Panc1 (cell line): ENCODE data around the gene WDR86. TPM values are rescaled to one million over a fixed set of nuclear protein-coding genes. Genes with fewer than 3 reads are reported as not detected.
A peak's percentile ranks its signal among the peaks of the same experiment; 100 is the strongest.

Experiments used
- ATAC-seq: fragments of 200-7000 bp; cut with Tn5 transposase; 2 replicates; pipeline ENCODE4 v1.9.1; 2020; ENCODE audit warnings: mild to moderate bottlenecking, moderate library complexity
- BruUV-seq: library from RNA; stranded (reverse); fragments of 400-500 nt; replicated peaks from 2 replicates; lab custom pipeline; 2021; lab: Mats Ljungman, UMichigan
- CTCF ChIA-PET: fragments of 300-600 bp; sonication (Branson Sonifier 250); formaldehyde crosslinking; loops from one replicate; lab custom pipeline; 2022; ENCODE audit warnings: antibody characterized with exemption; lab: Charles Lee
- POLR2A ChIA-PET: fragments of 300-600 bp; sonication (Branson Sonifier 250); formaldehyde crosslinking; loops from one replicate; lab custom pipeline; 2022; ENCODE audit warnings: antibody characterized with exemption; lab: Charles Lee
- DNase-seq: peaks from one replicate; pipeline ENCODE4 v3.0.0-alpha.2; 2010; ENCODE audit warnings: low read depth, low spot score
- H3K27ac ChIP-seq: 2 replicates; pipeline ENCODE4 v1.5.1; 2011; ENCODE audit warnings: mild to moderate bottlenecking, low read length, inconsistent platforms
- H3K27me3 ChIP-seq: fragments of 200-500 bp; sonication (Bioruptor generic); 2 replicates; pipeline ENCODE4 v1.6.0; 2014; ENCODE audit warnings: low read length, inconsistent platforms; ENCODE audit not compliant: control insufficient read depth, insufficient read depth
- H3K36me3 ChIP-seq: fragments of 200-500 bp; sonication (Bioruptor generic); 2 replicates; pipeline ENCODE4 v1.5.1; 2014; ENCODE audit warnings: inconsistent platforms, mild to moderate bottlenecking, low read length, moderate library complexity; ENCODE audit not compliant: control insufficient read depth, insufficient read depth
- H3K4me1 ChIP-seq: 2 replicates; pipeline ENCODE4 v1.5.1; 2011; ENCODE audit warnings: inconsistent platforms, mild to moderate bottlenecking, low read length, moderate library complexity; ENCODE audit not compliant: control insufficient read depth, insufficient read depth
- H3K4me3 ChIP-seq, 2 experiments: 2 replicates each; pipeline ENCODE4 v1.5.1; 2011 to 2012; ENCODE audit warnings: low read depth in 2 of 2, low read length in 2 of 2, mild to moderate bottlenecking in 2 of 2, inconsistent platforms in 1 of 2, moderate library complexity in 1 of 2
- H3K9me3 ChIP-seq: fragments of 200-500 bp; sonication (Bioruptor generic); 2 replicates; pipeline ENCODE4 v1.5.1; 2014; ENCODE audit warnings: low read depth, mild to moderate bottlenecking, inconsistent platforms, low read length, moderate library complexity; ENCODE audit not compliant: control insufficient read depth, insufficient read depth
- POLR2AphosphoS5 ChIP-seq: IDR thresholded peaks from 2 replicates; pipeline ENCODE4 v1.6.1; 2012; ENCODE audit warnings: mild to moderate bottlenecking, low read depth, low read length, moderate library complexity
- SIN3A ChIP-seq: IDR thresholded peaks from 2 replicates; pipeline ENCODE4 v1.6.1; 2012; ENCODE audit warnings: low read depth, mild to moderate bottlenecking, low read length, moderate library complexity, borderline replicate concordance; ENCODE audit not compliant: insufficient read depth
- TCF7L2 ChIP-seq: IDR thresholded peaks from 2 replicates; pipeline ENCODE4 v1.6.1; 2011; ENCODE audit warnings: mild to moderate bottlenecking, low read depth, low read length, inconsistent platforms
- in situ Hi-C: cut with HindIII; loops from 2 replicates; pipeline ENCODE4 v1.10.0; 2016; ENCODE audit warnings: low sequenced_read_pairs, low pct_unique_long_range_greater_than_20kb
- intact Hi-C: fragments of 100-400 bp; cut with micrococcal nuclease; formaldehyde crosslinking; loops from one replicate; pipeline ENCODE4 v1.10.0; 2022; ENCODE audit not compliant: unreplicated experiment
- total RNA-seq: library from RNA; stranded (reverse); gene quantifications from one replicate; pipeline ENCODE4 v1.2.1, GENCODE V29; 2021; ENCODE audit not compliant: unreplicated experiment
- TF ChIP-seq, protein P1 (sequence below), 2 experiments: IDR thresholded peaks; 2 replicates each; pipeline ENCODE4 v1.6.1; 2011 to 2012; ENCODE audit warnings: low read depth in 2 of 2, control low read depth in 1 of 2, low read length in 1 of 2, mild to moderate bottlenecking in 1 of 2, moderate library complexity in 1 of 2; ENCODE audit not compliant: insufficient read depth in 1 of 2
- TF ChIP-seq, protein P2 (sequence below): fragments of 450-650 bp; IDR thresholded peaks from 2 replicates; pipeline ENCODE4 v1.5.1; 2017; ENCODE audit warnings: mild to moderate bottlenecking

The WDR86 gene
- total RNA-seq, 1 experiment from 2014 or later, result 0.72 TPM

DNA sequence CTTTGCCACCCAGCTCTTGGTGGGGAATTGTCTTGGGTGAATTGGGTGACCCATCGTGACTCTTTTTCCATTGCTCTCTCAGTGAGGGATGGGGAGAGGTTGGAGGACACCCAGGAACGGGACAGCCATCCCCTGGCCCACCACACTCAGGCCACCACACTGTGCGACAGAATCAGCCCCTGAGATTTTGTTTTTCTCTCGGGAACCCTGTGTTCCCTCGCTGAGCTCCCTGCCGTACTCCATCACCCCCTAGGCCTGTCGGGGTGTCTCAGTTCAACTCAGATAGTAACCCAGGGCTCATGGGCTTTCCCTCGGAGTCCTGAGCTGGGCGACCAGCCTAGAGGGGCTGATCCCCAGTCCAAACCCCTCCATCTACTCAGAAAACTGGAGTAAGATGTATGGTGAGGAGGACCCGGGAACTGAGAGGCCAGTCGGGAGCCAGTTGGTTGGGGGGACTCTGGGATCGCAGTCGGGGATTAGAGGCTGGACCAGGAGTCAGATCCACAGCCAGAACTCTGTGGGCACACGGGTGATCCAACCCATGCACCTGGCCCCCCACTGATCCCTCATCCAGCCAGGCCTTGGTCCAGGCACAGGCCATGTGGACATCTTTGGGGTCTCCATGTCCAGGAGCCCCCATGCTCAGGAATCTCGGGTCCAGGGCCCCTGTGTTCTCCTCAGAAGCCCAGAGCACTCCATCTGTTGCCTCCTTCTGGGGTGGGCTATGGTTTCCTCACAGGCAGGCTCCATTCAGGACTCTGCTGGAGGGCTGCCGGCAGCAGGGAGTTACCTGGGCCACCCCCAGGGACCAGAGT lies 20.8 kb upstream of the WDR86 start:
- no peak for DNase-seq
- no TSS peak for BruUV-seq
- intact Hi-C loops, result no loop called here

DNA sequence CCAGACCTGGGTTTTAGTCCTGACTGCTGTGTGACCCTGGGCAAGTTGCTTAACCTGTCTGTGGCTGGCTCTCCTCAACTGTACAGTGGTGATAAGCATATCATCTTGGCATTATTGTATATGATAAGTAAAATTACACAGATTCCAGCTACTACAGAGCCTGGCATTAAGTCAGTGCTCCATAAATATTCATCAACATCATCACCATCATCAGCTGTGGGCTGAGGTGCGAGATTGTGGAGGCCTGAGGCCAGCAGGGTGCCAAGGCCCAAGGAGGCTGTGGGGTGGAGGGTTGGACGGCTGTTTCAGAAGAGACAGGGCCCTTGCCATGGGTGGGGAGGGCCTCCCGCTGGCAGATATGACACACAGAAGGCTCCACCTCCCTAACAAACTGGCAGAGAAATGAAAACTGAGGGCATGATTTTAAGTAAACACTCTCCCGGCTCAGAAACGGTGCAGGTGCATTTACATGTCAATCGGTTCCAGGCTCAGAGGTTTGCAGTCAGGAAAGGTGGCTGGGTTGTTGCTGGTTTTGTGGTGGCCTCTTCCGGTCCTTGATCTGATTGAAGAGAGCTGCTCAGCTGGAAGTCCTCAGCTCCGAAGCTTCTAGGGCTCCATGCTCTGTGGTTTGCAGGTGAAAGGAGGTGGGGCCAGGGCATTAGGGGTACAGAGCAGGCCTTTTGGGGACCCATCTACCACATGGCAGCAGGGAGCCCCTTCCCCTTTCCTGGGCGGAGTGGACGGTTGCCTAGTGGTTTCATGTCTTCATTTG lies 19.9 kb upstream of the WDR86 start:
- intact Hi-C loops, result no loop called here
- no peak overlapping the region for H3K4me3 ChIP-seq
- no peaks in the 10 kb centered on the region for H3K36me3 ChIP-seq
- H3K4me1 ChIP-seq, result peaks cover 42% of the 10 kb centered on the region
- BruUV-seq, result no TSS peak
- ATAC-seq (peak; percentile 24; the same call in 1 of the 2 replicates), DNase-seq (no peak)
- peak overlapping the region; percentile 74; the same call in 1 of the 2 replicates for H3K27ac ChIP-seq
- CTCF ChIA-PET, result no interaction called here
- no peaks in the 10 kb centered on the region for H3K9me3 ChIP-seq
- in situ Hi-C loops, result no loop called here
- TF ChIP-seq POLR2AphosphoS5 (no peak), TCF7L2 (no peak), SIN3A (no peak)
- TF ChIP-seq, protein P1, sequence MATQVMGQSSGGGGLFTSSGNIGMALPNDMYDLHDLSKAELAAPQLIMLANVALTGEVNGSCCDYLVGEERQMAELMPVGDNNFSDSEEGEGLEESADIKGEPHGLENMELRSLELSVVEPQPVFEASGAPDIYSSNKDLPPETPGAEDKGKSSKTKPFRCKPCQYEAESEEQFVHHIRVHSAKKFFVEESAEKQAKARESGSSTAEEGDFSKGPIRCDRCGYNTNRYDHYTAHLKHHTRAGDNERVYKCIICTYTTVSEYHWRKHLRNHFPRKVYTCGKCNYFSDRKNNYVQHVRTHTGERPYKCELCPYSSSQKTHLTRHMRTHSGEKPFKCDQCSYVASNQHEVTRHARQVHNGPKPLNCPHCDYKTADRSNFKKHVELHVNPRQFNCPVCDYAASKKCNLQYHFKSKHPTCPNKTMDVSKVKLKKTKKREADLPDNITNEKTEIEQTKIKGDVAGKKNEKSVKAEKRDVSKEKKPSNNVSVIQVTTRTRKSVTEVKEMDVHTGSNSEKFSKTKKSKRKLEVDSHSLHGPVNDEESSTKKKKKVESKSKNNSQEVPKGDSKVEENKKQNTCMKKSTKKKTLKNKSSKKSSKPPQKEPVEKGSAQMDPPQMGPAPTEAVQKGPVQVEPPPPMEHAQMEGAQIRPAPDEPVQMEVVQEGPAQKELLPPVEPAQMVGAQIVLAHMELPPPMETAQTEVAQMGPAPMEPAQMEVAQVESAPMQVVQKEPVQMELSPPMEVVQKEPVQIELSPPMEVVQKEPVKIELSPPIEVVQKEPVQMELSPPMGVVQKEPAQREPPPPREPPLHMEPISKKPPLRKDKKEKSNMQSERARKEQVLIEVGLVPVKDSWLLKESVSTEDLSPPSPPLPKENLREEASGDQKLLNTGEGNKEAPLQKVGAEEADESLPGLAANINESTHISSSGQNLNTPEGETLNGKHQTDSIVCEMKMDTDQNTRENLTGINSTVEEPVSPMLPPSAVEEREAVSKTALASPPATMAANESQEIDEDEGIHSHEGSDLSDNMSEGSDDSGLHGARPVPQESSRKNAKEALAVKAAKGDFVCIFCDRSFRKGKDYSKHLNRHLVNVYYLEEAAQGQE (IDR thresholded peaks at IDR 0.05; ENCODE audit: insufficient read depth in 1 of 2, low read depth in 2 of 2, low read length in 1 of 2), result no peak
- TF ChIP-seq, protein P2, sequence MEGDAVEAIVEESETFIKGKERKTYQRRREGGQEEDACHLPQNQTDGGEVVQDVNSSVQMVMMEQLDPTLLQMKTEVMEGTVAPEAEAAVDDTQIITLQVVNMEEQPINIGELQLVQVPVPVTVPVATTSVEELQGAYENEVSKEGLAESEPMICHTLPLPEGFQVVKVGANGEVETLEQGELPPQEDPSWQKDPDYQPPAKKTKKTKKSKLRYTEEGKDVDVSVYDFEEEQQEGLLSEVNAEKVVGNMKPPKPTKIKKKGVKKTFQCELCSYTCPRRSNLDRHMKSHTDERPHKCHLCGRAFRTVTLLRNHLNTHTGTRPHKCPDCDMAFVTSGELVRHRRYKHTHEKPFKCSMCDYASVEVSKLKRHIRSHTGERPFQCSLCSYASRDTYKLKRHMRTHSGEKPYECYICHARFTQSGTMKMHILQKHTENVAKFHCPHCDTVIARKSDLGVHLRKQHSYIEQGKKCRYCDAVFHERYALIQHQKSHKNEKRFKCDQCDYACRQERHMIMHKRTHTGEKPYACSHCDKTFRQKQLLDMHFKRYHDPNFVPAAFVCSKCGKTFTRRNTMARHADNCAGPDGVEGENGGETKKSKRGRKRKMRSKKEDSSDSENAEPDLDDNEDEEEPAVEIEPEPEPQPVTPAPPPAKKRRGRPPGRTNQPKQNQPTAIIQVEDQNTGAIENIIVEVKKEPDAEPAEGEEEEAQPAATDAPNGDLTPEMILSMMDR, result no peak
- no peaks in the 10 kb centered on the region for H3K27me3 ChIP-seq
- POLR2A ChIA-PET, result no interaction called here

More for the DNA sequence above, 20.8 kb upstream of the WDR86 start:
- ChIA-PET CTCF (no interaction called here), POLR2A (no interaction called here)
- in situ Hi-C loops, result no loop called here
- Histone ChIP-seq H3K27ac (peak overlapping the region; percentile 74; the same call in 1 of the 2 replicates), H3K9me3 (no peaks in the 10 kb centered on the region), H3K36me3 (no peaks in the 10 kb centered on the region), H3K4me1 (peaks cover 42% of the 10 kb centered on the region), H3K27me3 (no peaks in the 10 kb centered on the region), H3K4me3 (no peak overlapping the region)
- ATAC-seq, result no peak
- TF ChIP-seq, protein P2, result no peak
- TF ChIP-seq, protein P1 (IDR thresholded peaks at IDR 0.05; ENCODE audit: insufficient read depth in 1 of 2, low read depth in 2 of 2, low read length in 1 of 2), result no peak
- TF ChIP-seq TCF7L2, result no peak
- TF ChIP-seq SIN3A, result no peak
- TF ChIP-seq POLR2AphosphoS5, result no peak
